ENCODE data around the gene ZNF532. TPM values are rescaled to one million over a fixed set of nuclear protein-coding genes. Genes with fewer than 3 reads are reported as not detected.
A peak's percentile ranks its signal among the peaks of the same experiment; 100 is the strongest.

Gene ZNF532
- total and polyA plus RNA-seq, 11 donors, result 16.0 to 84.4 (median 69.9) TPM

GRCh38 chr18:58929206-58929605 is 64.5 kb downstream of the ZNF532 start:
- TF ChIP-seq CTCF (IDR thresholded peaks at IDR 0.05) (no peak), POLR2A (IDR thresholded peaks at IDR 0.05) (no peak)
- no peak overlapping the region for H3K4me3 ChIP-seq
- intact Hi-C loops (cut with DNase I), result loop anchor here in 2 of 10 donors (5.0 to 10.0 kb wide), 2 partner anchors 67 to 134 kb away; partner anchors contain the start of gene ZNF532 (in 1 of the 2)
- no peak for ATAC-seq
- peaks cover 5 to 37% (median 28%) of the 10 kb centered on the region in 12 donors for H3K4me1 ChIP-seq
- H3K36me3 ChIP-seq, result peaks cover 0 to 30% (median 0%) of the 10 kb centered on the region in 9 donors
- no peaks in the 10 kb centered on the region for H3K27me3 ChIP-seq
- DNase-seq, result no peak
- peaks cover 0 to 17% (median 6%) of the 10 kb centered on the region in 12 donors for H3K9me3 ChIP-seq
- 63 to 82% (median 73%) methylated on average over 6 of the region's 6 CpGs for WGBS, 4 donors
- H3K27ac ChIP-seq, result peak overlapping the region in 9 of 12 donors; percentile 25 to 77 (median 63)

GRCh38 chr18:58934356-58934755 is 69.7 kb downstream of the ZNF532 start:
- 78 to 92% (median 86%) methylated on average over 9 of the region's 9 CpGs for WGBS, 4 donors

GRCh38 chr18:58934933-58935577 is 70.4 kb downstream of the ZNF532 start:
- DNase-seq (no peak), ATAC-seq (no peak)
- peaks cover 0 to 34% (median 18%) of the 10 kb centered on the region in 12 donors for H3K4me1 ChIP-seq
- no peaks in the 10 kb centered on the region for H3K9me3 ChIP-seq
- TF ChIP-seq CTCF (IDR thresholded peaks at IDR 0.05) (no peak), POLR2A (IDR thresholded peaks at IDR 0.05) (no peak)
- H3K4me3 ChIP-seq, result no peak overlapping the region
- no peaks in the 10 kb centered on the region for H3K27me3 ChIP-seq
- 66 to 76% (median 72%) methylated on average over 3 of the region's 3 CpGs for WGBS, 4 donors
- H3K36me3 ChIP-seq, result peaks cover 0 to 42% (median 12%) of the 10 kb centered on the region in 9 donors
- intact Hi-C loops (cut with DNase I), result loop anchor here in 1 of 10 donors (5.0 kb wide), 1 partner anchor 68 kb away; no protein-coding TSS in a partner anchor
- peak overlapping the region in 1 of 12 donors; percentile 52 for H3K27ac ChIP-seq

More at GRCh38 chr18:58934356-58934755, 69.7 kb downstream of the ZNF532 start:
- no peaks in the 10 kb centered on the region for H3K27me3 ChIP-seq
- H3K4me3 ChIP-seq, result no peak overlapping the region
- H3K27ac ChIP-seq, result no peak overlapping the region
- peaks cover 0 to 36% (median 6%) of the 10 kb centered on the region in 9 donors for H3K36me3 ChIP-seq
- TF ChIP-seq POLR2A (IDR thresholded peaks at IDR 0.05), result no peak
- no peak for TF ChIP-seq CTCF (IDR thresholded peaks at IDR 0.05)
- intact Hi-C loops (cut with DNase I), result no loop called here
- H3K9me3 ChIP-seq, result no peaks in the 10 kb centered on the region
- DNase-seq (no peak), ATAC-seq (no peak)
- H3K4me1 ChIP-seq, result peaks cover 0 to 41% (median 23%) of the 10 kb centered on the region in 12 donors

GRCh38 chr18:58937071-58937886 is 72.6 kb downstream of the ZNF532 start:
- 58 to 63% (median 60%) methylated on average over 3 of the region's 3 CpGs for WGBS, 4 donors
- peak in 2 of 4 donors; percentile 64 to 67 for ATAC-seq

More at GRCh38 chr18:58937071-58937886, 72.6 kb downstream of the ZNF532 start:
- no peaks in the 10 kb centered on the region for H3K9me3 ChIP-seq
- DNase-seq, result no peak
- H3K27me3 ChIP-seq, result no peaks in the 10 kb centered on the region
- H3K4me3 ChIP-seq, result no peak overlapping the region
- peaks cover 0 to 46% (median 21%) of the 10 kb centered on the region in 9 donors for H3K36me3 ChIP-seq
- peak overlapping the region in 11 of 12 donors; percentile 18 to 88 (median 54) for H3K27ac ChIP-seq
- intact Hi-C loops (cut with DNase I), result loop anchor here in 1 of 10 donors (5.0 kb wide), 1 partner anchor 70 kb away; no protein-coding TSS in a partner anchor
- no peak for TF ChIP-seq POLR2A (IDR thresholded peaks at IDR 0.05)
- TF ChIP-seq CTCF (IDR thresholded peaks at IDR 0.05), result no peak
- H3K4me1 ChIP-seq, result peaks cover 0 to 33% (median 17%) of the 10 kb centered on the region in 12 donors

Data from heart left ventricle (tissue), 16 donors.